Activated CD8-positive, alpha-beta memory T cell treated with anti-CD3 and anti-CD28 coated beads for 24 hours (primary cell): ENCODE measurements around the gene PDP2.

ENCODE experiments used
- DNase-seq: peaks from one replicate; pipeline ENCODE4 v3.0.0-alpha.2; 2020

PDP2 gene

GRCh38 chr16:66904846-66905632 is 24.7 kb downstream of the PDP2 start:
- DNase-seq: no peak

- DNase-seq: no peak
Measured at GRCh38 chr16:66905633-66906539, 25.6 kb downstream of the PDP2 start.

DNA sequence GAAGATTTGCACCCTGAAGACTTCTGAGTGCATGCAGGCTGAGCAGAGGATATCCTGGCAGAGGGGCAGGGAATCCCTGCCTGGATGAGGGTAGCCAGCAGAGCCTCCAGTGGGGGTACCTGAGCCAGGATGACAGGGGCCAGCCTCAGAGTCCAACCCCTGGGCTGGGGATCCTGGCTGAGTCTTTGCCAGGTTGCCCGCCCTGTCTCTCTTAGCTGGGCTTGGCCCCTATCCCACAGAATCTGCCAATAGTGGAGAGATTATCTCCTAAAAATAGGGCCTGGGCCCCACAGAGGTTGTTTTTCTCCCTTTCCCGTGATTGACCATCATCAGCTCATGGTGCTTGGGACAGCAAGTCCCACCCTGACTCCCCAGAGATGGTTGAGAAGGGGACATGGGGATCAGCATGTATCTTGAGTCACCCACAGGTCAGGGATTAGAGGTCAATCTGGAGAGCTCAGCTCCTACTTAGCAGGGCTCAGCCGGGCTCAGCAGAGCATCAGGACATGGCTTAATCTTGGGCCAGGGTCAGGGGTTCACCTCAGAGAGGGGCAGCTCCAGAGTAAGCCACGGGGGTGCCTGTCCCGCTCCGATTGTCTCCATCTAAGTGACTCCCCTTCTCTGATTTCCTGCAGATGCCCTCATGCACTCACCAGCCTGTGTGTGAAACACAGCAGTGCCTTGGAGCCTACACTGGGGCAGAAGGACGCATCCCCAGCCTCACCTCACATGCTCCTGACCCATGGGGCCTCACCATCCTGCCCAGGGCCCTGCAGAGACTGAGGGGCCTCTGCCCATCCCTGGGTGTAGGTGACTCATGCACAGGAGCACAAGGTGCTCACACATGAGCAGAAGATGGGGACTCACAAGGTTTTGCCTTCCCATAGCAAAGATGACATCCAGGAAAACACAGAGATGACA is 26.9 kb downstream of the PDP2 start:
- no peak for DNase-seq

DNA sequence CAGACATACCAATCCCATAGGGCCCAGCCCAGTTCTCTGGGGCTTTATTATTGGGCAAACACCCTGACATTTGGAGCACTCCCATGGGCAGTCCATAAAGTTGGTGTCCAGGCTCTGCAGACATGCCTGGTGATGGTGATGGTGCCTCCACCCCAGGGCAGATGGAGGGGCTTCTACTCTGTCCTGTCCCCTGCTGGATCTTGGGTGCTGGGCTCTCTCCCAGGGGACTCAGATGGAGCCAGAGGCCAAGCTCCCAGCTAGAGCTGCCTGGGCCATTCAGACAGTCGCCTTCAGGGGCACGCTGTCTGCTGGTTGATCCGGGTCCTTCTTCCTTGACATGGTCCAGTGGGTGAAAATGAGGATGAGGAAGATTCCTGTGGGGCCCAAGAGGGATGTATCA is 27.8 kb downstream of the PDP2 start:
- DNase-seq: no peak

- no peak for DNase-seq
Measured at GRCh38 chr16:66908762-66909559, 28.6 kb downstream of the PDP2 start.

DNA sequence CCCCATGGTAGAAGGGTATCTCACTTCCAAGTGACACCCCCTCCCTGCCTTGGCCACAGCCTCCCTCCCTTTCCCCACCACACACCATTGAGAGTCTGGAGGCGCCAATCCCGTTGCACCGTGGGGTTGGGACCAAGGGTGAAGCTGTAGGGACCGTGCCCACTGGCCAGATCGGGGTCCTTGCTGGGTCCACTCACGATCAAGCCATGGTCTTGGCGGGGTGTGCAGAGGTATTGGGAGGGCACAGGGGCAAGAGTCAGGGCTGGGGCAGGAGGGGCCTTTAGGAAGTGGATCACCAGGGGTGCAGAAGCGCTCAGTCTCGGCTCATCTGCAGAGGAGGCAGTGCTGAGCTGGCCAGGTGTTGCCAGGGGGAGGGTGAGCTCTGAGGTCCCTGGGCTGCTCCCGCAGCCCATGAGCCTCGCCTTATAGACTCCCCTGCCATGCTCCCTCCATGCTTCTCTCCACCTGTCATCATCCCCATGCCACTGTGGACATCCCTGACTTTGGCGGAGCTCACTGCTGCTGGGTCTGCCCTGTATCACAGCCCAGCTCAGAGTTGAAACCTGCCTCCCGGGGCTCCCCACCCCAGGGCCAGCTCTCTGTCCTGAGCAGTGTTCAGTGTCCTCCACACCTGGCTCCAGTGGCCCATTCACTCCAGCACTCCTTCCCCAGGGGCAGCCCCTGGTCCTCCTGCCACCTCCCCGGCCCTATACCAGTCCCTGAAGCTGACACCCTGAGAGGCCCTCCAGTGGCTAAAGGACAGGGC is 30.0 kb downstream of the PDP2 start:
- DNase-seq: no peak

GRCh38 chr16:66911112-66911511 is 30.8 kb downstream of the PDP2 start:
- no peak for DNase-seq

DNA sequence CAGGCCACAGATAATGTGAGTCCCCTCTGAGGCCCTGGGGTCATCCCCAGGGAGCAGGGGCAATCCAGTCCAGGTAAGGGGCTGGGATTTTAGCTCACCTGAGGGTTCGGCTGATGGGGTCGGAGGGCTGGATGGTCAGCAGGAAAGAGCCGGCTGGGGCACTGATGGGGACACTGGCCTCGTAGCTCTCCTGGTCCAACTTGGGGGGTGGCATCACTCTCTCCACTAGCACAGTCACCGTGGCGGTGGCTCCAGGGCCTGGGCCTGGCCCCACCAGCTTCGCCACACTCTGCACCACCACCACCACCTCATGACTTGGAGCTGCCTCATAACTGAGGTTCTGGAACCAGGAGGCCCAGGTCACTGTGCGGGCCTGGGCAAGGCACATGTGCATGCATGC is 31.5 kb downstream of the PDP2 start:
- no peak for DNase-seq

DNA sequence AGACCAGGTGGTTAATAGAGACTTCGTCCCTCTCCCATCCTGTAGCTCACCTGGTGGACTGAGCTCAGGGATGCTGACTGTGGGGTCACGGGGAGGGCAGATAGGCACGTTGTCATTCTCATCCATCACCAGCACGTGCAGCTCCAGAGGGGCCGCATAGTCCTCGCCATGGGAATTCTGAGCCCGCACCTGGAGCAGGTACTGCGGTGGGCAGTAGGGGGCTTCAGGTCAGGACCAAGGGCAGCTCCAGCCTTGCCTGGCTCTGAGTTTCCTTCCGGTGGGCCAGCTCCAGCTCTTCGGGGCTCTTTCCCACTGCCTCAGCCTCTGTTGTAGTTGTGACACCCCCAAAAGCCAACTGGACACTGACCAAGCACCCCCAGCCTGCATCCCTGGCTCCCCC is 32.8 kb downstream of the PDP2 start:
- DNase-seq: no peak

GRCh38 chr16:66913711-66914110 is 33.4 kb downstream of the PDP2 start:
- no peak for DNase-seq

- no peak for DNase-seq
Measured at GRCh38 chr16:66914541-66914940, 34.2 kb downstream of the PDP2 start.

DNA sequence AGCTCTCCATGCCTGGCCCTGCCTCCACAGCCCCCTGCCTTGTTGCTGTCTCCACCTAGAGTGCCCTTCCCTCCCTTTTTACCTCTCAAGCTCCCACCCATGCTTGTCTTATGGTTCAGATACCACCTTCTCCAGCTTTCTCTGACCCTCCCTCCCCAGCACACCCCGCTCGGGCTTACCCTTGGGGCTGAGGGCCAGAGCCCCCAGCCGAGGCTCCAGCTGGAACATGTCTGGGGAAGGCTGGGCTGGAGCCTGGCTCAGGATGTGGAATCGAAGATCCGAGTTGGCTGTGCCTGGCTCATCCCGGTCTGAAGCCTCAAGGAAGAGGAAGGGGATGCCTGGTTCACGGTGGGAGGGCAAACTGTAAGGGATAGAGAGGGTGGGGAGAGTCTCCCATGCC is 34.7 kb downstream of the PDP2 start:
- DNase-seq: no peak

GRCh38 chr16:66916518-66916917 is 36.2 kb downstream of the PDP2 start:
- no peak for DNase-seq

GRCh38 chr16:66917741-66918140 is 37.4 kb downstream of the PDP2 start:
- DNase-seq: no peak

DNA sequence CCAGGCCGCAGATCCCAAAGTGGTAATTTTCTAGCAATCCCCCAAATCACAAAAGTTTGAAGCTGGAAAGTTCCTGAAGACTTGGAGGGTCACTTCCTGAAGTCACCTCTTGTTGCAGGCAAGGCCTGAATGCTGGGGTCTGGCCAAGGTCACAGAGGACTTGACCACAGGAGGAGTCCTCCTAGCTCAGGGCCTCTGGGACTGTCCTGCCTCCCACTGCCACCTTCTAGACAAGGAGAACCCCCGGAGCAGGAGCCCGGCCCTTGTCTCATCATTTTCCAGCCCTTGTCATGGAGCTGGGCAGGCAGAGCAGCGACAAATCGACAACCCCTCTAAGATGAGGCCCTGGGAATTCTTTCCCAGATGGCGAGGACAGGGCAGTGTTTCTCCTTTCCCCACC is 38.0 kb downstream of the PDP2 start:
- no peak for DNase-seq

GRCh38 chr16:66918803-66919568 is 38.7 kb downstream of the PDP2 start, which contains the start of gene CDH16:
TSS of gene CDH16 (minus strand) at chr16:66918885. CDS start at chr16:66918065, 820 bp downstream.
- DNase-seq: no peak

- DNase-seq: no peak
Measured at GRCh38 chr16:66919569-66920298, 39.4 kb downstream of the PDP2 start.

- no peak for DNase-seq
Measured at GRCh38 chr16:66920299-66920590, 39.9 kb downstream of the PDP2 start.

DNA sequence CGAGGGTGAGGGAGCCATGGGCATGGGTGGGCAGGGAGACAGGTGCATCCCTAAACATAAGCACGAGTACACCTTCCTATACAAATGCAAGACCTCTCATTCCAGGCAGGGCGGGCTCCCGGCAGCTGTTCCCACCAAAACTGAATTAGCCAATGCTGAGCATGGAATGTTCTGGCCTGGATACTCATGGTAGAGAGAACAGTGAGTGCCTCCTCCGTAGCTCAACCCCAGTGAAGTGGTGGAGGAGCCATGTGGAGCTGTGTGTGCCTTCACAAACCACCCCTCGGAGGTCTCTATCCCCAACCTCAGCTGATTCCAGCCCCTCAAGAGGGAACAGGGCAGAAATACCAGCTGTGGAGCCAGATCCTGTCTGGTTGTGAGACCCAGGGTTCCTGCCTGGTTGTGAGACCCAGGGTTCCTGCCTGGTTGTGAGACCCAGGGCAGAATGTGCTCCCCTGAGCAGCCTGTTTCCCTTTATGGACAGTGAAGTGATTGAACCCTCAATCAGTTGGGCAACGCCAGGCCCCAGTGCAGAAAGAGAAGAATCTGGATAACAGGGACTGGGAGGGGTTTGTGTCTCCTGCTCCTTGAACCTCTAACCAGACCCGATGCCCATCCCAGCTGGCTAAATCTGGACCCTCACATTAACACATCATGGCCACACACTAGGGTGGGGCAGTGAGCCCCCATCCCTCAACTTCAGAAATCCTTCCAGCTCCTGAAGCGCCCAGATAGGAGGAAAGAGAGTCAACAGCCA is 40.8 kb downstream of the PDP2 start:
- no peak for DNase-seq
